DMS153 treated with DMSO at 0.1 percent for 48 hours (cell line): Measurements from ENCODE around the gene GCNA.

Experiments
- DNase-seq: peaks from one replicate; lab custom pipeline; 2025; ENCODE audit not compliant: unreplicated experiment; lab: John Stamatoyannopoulos, UW

The GCNA gene, protein sequence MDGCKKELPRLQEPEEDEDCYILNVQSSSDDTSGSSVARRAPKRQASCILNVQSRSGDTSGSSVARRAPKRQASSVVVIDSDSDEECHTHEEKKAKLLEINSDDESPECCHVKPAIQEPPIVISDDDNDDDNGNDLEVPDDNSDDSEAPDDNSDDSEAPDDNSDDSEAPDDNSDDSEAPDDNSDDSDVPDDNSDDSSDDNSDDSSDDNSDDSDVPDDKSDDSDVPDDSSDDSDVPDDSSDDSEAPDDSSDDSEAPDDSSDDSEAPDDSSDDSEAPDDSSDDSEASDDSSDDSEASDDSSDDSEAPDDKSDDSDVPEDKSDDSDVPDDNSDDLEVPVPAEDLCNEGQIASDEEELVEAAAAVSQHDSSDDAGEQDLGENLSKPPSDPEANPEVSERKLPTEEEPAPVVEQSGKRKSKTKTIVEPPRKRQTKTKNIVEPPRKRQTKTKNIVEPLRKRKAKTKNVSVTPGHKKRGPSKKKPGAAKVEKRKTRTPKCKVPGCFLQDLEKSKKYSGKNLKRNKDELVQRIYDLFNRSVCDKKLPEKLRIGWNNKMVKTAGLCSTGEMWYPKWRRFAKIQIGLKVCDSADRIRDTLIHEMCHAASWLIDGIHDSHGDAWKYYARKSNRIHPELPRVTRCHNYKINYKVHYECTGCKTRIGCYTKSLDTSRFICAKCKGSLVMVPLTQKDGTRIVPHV

GRCh38 chrX:71578253-71579135 lies at the start of gene GCNA:
Gene GCNA, plus strand, starts transcription at chrX:71578437. Its CDS starts 2,385 bp downstream, at chrX:71580822.
- no peak for DNase-seq

DNA sequence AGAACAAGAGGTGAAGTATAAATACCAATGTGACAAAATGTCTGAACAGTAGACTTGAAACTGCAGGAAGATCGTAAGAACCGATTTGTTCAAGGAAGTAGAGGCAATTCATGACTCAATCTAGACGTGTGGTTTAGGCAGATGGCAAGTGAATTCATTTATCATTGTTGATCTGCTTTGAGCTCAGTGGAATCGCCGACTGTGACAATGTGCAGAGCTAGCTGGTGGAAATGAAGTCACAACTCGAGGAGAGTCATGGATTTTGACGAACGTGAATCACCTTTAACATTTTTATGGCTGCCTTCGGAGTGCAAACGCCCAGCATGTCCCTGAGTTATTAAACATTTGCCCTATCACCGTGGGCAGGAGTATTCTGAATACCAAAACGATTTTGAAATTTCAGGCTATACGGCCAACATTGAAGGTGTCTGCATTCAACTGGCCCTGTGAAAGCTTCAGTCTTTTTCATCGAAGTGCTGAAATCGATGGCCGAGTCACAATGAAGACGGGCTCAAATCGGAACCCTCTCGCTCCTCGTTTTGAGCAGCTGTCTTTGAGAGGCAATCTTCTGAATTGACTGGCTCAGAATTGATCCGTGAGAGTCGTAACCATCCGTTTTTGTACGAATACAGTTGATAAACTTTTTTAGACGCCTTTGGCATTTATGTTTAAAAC lies 46.0 kb upstream of the GCNA start:
- no peak for DNase-seq

- peak; percentile 47 for DNase-seq
Measured at GRCh38 chrX:71532753-71533425, 45.3 kb upstream of the GCNA start, which contains the start of gene OGT. Gene OGT, plus strand, starts transcription at chrX:71533104. Its CDS starts 196 bp downstream, at chrX:71533300.

DNA sequence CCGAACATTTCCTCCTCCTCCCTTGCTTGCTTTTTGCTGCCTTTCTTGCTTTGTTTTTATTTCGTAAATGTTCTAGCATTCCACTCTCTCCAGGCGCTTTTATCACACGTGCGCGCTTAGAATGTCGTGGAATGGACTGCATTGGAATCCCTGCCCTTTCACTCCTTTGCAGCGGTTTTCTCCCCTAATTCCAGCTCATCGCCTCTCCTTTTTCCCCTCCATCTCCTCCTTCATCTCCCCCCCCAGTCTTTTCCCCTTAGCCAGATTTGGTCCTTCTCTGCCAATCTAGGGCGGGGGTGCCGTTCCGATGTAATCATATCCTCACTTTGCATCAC lies 44.8 kb upstream of the GCNA start:
- no peak for DNase-seq

GRCh38 chrX:71533851-71534561 lies 44.2 kb upstream of the GCNA start:
- no peak for DNase-seq

- DNase-seq, result no peak
Measured at GRCh38 chrX:71534773-71535544, 43.3 kb upstream of the GCNA start.

GRCh38 chrX:71536285-71536684 lies 42.0 kb upstream of the GCNA start:
- no peak for DNase-seq

DNA sequence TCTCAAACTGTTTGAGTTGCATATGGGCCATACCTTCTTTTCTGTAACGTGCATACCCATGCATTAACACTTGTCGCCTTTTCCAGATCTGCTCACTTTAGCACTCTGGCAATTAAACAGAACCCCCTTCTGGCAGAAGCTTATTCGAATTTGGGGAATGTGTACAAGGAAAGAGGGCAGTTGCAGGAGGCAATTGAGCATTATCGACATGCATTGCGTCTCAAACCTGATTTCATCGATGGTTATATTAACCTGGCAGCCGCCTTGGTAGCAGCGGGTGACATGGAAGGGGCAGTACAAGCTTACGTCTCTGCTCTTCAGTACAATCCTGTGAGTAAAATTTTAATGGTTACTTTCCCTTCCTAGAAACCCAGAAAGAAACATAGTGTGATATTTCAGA lies 40.5 kb upstream of the GCNA start:
- DNase-seq, result no peak

GRCh38 chrX:71540801-71541200 lies 37.4 kb upstream of the GCNA start:
- DNase-seq, result no peak

GRCh38 chrX:71541210-71542022 lies 36.8 kb upstream of the GCNA start:
- DNase-seq, result no peak

GRCh38 chrX:71542411-71542810 lies 35.8 kb upstream of the GCNA start:
- no peak for DNase-seq

DNA sequence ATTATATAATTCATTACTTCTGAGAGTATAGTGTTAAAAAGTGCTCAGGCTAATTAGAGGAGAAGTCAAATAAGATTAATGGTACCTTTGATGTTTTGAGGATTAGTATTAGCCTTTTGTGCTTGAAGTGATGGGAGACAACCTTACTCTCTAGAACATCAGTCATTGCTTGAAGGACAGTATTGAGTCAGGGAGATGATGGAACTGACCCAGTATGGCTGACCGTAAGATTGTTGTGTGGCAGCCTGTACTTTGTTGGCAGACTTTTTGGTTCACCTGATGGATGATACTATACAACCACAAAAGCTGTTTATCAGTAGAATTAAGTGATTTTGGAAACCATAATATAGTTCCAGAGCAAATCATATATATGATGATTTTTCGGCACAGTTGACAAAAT lies 35.4 kb upstream of the GCNA start:
- DNase-seq, result no peak

DNA sequence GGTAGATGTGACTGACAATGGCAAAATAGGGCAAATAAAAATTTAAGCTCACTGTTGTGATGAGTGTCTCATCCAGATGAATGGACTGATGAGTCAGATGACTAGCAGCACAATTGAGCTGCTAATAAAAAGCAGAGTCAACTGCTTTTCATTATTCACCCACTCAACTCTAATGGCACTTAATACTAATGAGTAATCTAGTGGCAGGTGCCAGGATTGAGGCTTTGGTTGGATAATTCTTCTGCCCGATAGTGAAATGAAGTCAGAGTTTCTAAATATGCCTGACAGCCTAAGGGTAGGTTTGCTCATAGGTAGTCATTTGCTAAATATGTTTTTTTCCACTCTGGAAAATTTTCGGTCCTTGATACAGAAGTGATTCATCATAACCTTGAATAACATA lies 34.9 kb upstream of the GCNA start:
- no peak for DNase-seq

GRCh38 chrX:71545364-71545763 lies 32.9 kb upstream of the GCNA start:
- no peak for DNase-seq

DNA sequence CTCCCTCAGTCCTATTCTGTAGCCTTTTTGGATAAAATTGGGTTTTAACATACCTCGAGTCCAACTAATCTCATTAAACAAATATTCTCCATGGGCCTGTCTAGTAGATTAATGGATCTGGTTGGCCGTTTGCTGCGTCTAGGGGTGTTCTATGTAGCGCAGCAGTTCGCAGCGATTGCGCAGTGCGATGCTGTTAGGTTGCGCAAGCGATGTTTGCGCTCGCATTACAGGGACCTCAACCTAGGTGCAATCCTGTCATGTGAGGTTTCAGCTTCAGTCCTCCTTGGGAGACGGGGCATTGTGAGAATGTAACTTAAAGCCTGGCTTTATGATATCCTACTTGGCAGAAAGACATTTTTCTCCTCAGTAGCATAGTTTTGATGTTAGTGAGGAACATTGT lies 31.4 kb upstream of the GCNA start:
- DNase-seq, result no peak

DNA sequence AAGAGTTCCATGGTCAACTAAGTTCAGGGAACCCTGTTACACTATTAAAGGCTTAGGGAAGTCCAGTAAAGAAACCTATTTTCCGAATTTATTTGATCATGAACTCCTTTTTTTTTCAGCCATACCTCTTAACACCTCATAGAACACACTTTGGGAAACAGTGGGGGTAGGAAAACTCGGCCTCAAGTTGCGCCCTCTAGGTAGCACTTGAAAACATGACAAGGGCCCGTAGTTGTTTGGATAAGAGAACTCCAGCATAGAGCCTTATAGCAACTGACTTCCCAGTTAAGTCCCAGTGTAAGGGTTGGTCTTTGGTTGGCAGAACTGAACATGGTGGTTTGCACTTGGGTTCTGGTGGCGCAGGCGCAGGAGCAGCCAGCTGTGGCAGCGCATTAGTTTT lies 30.9 kb upstream of the GCNA start:
- DNase-seq, result no peak

GRCh38 chrX:71549986-71550385 lies 28.3 kb upstream of the GCNA start:
- DNase-seq, result no peak

GRCh38 chrX:71550578-71550977 lies 27.7 kb upstream of the GCNA start:
- no peak for DNase-seq
